ENCODE results near the gene SDHAF3. TPM values are rescaled to one million over a fixed set of nuclear protein-coding genes. Genes with fewer than 3 reads are reported as not detected.

The SDHAF3 gene
- total and polyA plus RNA-seq, 2 of the 8 experiments (the other 6 are each of a cell fraction or from before 2014, with no cell fraction given), result 12.0 to 31.3 TPM

GRCh38 chr7:97075928-97076327 lies 41.6 kb upstream of the SDHAF3 start:
- Histone ChIP-seq H3K79me2 (ENCODE audit: control insufficient read depth in 1 of 2, insufficient read depth in 2 of 2, low read length in 2 of 2) (no peaks in the 10 kb centered on the region), H3K27ac (ENCODE audit: low read depth, low read length) (no peak overlapping the region), H3K9ac (replicated peaks in 1 of 4; ENCODE audit: extremely low read depth in 1 of 4, low read depth in 3 of 4, low read length in 3 of 4) (no peak overlapping the region), H3K4me3 (ENCODE audit: extremely low read depth in 1 of 4, insufficient read depth in 2 of 4, low read depth in 3 of 4, low read length in 4 of 4) (no peak overlapping the region), H3K79me1 (ENCODE audit: low read depth, low read length) (no peaks in the 10 kb centered on the region), H2AK5ac (ENCODE audit: low read depth, low read length) (no peak overlapping the region), H3K23me2 (ENCODE audit: low read depth, low read length) (no peaks in the 10 kb centered on the region), H3K18ac (ENCODE audit: extremely low read depth, low read length) (no peak overlapping the region), H3K56ac (replicated peaks; ENCODE audit: insufficient read length, low read depth, low read length) (no peak overlapping the region), H4K8ac (ENCODE audit: extremely low read depth, insufficient read depth, low read length) (no peak overlapping the region), H4K5ac (ENCODE audit: insufficient read length, low read depth, low read length) (no peak overlapping the region), H3K4me1 (replicated peaks in 1 of 4; ENCODE audit: control insufficient read depth in 3 of 4, insufficient read depth in 4 of 4, low read length in 3 of 4) (no peaks in the 10 kb centered on the region), H4K91ac (replicated peaks; ENCODE audit: insufficient read length, low read length) (no peak overlapping the region), H3K36me3 (ENCODE audit: control insufficient read depth in 2 of 4, insufficient read depth in 4 of 4, low read length in 3 of 4) (no peaks in the 10 kb centered on the region; a peak in 1 of 8 replicates), H2BK120ac (replicated peaks; ENCODE audit: low read depth, low read length) (no peak overlapping the region), H4K20me1 (replicated peaks in 1 of 2; ENCODE audit: control insufficient read depth in 1 of 2, insufficient read depth in 2 of 2, low read length in 2 of 2) (no peaks in the 10 kb centered on the region), H3K4me2 (ENCODE audit: insufficient read depth in 1 of 2, low read depth in 2 of 2, low read length in 2 of 2) (no peak overlapping the region), H3K14ac (ENCODE audit: insufficient read length) (no peak overlapping the region), H2BK15ac (ENCODE audit: low read length) (no peak overlapping the region), H3K27me3 (replicated peaks in 1 of 4; ENCODE audit: control insufficient read depth in 3 of 4, extremely low read depth in 1 of 4, insufficient read depth in 3 of 4, low read length in 3 of 4) (no peaks in the 10 kb centered on the region), H2BK5ac (ENCODE audit: low read depth, low read length) (no peak overlapping the region), H3K23ac (ENCODE audit: insufficient read length) (no peak overlapping the region), H2AFZ (ENCODE audit: low read length) (no peak overlapping the region), H3K4ac (replicated peaks; ENCODE audit: insufficient read length, low read depth, low read length) (no peak overlapping the region), H2BK20ac (ENCODE audit: low read length) (0 out of 2 replicates have a peak overlapping the region, but pooled peaks have one; percentile 48), H3K9me3 (ENCODE audit: insufficient read depth in 2 of 2, low read depth in 1 of 2, low read length in 1 of 2) (peaks cover 5 to 12% of the 10 kb centered on the region in 2 experiments; a peak in 3 of 4 replicates), H2BK12ac (ENCODE audit: low read depth, low read length) (no peak overlapping the region)
- ChIA-PET POLR2A (ENCODE audit: partially characterized antibody) (no interaction called here), CTCF (ENCODE audit: partially characterized antibody) (interaction anchor here (0.9 to 1.8 kb wide), 3 partner anchors 11 to 760 kb away, joined by 3 to 7 read pairs (median 3); no protein-coding TSS in a partner anchor)
- WGBS, 2 experiments (ENCODE audit: extremely low coverage in 1 of 2, insufficient coverage in 1 of 2, insufficient read length in 1 of 2, insufficient replicate concordance in 2 of 2, low coverage in 1 of 2, low lambda C conversion rate in 2 of 2, missing lambda C conversion rate in 1 of 2), result 84% methylated on average over 4 of the region's 7 CpGs; no CpG with 5 or more reads in 1 of the 2 experiments
- TF ChIP-seq SRF (IDR thresholded peaks at IDR 0.05; ENCODE audit: low read depth, low read length), result no peak
- TF ChIP-seq NANOG (IDR thresholded peaks at IDR 0.05; ENCODE audit: insufficient read depth, low read depth, low read length, poor library complexity, severe bottlenecking), result no peak
- TF ChIP-seq USF2 (IDR thresholded peaks at IDR 0.05; ENCODE audit: low read length), result no peak
- TF ChIP-seq HDAC6 (IDR thresholded peaks at IDR 0.05; ENCODE audit: low read depth, low read length), result no peak
- no peak for TF ChIP-seq TCF12 (IDR thresholded peaks at IDR 0.05; ENCODE audit: low read depth, low read length)
- TF ChIP-seq MAFK (IDR thresholded peaks at IDR 0.05; ENCODE audit: low read depth, low read length), result no peak
- TF ChIP-seq E2F6 (IDR thresholded peaks at IDR 0.05), result no peak
- no peak for FAIRE-seq
- DNase-seq (ENCODE audit: low read depth in 1 of 2, low spot score in 2 of 2), result no peak

All from H1 (cell line).